GM21825 (cell line): ENCODE results near the gene ALDH3B2.
"Not testable (repeated sequence)": the region's sequence is repeated elsewhere in the genome, so short reads cannot be mapped to it uniquely, and the experiment has no call there.

Source experiments
- ATAC-seq: cut with Tn5 transposase; IDR thresholded peaks from one replicate; pipeline ENCODE4 v1.9.1; 2021; ENCODE audit warnings: mild to moderate bottlenecking, moderate library complexity; ENCODE audit not compliant: unreplicated experiment

The ALDH3B2 gene, protein sequence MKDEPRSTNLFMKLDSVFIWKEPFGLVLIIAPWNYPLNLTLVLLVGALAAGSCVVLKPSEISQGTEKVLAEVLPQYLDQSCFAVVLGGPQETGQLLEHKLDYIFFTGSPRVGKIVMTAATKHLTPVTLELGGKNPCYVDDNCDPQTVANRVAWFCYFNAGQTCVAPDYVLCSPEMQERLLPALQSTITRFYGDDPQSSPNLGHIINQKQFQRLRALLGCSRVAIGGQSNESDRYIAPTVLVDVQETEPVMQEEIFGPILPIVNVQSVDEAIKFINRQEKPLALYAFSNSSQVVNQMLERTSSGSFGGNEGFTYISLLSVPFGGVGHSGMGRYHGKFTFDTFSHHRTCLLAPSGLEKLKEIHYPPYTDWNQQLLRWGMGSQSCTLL

DNA sequence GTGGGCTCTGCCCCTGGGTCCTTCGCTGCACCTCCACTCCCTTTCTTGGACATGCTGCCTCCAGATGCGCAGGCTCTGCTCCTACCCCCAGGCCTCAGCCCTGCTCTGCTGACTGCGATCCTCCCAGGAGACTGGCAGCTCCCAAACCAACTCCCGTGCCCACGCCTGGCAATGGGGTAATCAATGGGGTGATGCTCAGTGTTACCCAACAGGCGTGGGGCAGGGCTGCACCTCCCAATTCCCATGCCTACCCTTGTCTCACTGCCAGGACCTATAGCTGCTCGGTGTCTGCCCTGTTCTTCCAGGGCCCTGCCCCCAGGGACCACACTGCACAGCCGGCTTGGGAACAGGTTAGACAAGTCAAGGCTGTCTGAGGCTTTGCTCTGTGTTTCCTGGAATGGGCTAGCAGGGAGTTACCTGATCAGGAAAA is at the start of gene ALDH3B2:
Gene ALDH3B2, minus strand, starts transcription at position 182 of the 430 bp plus-strand sequence. CDS start 7,688 bp downstream, outside the sequence.
- ATAC-seq = no peak

GRCh38 chr11:67723036-67723435 is 48.6 kb upstream of the ALDH3B2 start:
- ATAC-seq = not testable (repeated sequence)

DNA sequence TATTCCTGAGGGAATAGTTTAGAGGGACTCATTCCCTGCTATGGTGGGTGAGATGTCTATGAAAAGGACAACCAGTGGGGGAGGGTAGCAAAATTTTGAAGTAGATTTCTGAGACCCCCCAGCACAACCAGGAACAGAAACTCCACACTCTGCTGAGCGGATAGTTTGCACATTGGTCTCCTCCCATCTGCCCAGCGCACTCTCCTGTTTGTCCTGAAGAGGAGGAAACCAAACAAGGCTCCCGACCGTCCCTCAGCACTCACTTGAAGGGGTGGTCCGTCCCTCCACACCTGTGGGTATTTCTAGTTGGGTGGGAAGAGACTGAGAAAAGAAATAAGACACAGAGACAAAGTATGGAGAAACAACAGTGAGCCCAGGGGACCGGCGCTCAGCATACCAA is 41.8 kb upstream of the ALDH3B2 start:
- ATAC-seq = not testable (repeated sequence)

DNA sequence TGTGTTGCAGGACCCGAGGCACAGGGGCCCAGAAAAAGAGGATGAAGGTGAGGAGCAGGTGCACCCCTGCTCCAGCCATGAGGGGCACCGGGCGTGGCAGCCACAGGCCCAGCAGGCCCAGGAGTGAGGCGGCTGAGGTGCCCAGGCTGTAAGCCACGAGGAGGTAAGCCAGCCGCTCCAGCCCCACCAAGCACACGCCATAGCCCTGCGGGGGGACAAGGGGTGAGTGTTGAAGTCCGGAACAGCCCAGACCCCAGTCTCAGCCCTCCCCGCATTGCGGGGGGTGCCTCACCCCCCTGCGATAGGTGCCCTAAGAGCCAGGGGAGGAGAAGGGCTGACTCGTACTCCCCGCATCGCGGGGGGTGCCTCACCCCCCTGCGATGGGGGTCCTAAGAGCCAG is 41.4 kb upstream of the ALDH3B2 start:
- ATAC-seq = not testable (repeated sequence)

- not testable (repeated sequence) for ATAC-seq
Measured at GRCh38 chr11:67713892-67714509, 39.6 kb upstream of the ALDH3B2 start.

DNA sequence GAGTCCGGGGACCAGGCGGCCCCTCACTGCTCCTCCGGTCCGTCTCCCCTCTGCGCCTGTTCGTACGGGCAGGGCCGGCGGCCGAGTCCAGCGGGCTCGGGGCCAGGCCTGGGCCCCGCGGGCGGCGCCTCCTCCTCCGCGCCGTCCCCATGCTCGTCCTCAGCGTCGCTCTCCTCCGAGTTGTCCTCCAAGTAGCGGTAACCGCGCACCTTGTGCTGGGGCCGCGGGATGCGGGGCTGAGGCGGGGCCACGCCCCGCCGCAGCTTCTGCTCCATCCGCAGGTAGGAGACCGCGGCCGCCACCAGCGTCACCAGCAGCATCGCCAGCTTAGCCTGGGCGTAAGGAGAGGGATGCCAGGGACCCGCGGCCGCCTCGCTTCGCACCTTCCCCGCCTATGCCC is 37.3 kb upstream of the ALDH3B2 start:
- not testable (repeated sequence) for ATAC-seq

GRCh38 chr11:67711212-67711611 is 36.8 kb upstream of the ALDH3B2 start:
- ATAC-seq = not testable (repeated sequence)

DNA sequence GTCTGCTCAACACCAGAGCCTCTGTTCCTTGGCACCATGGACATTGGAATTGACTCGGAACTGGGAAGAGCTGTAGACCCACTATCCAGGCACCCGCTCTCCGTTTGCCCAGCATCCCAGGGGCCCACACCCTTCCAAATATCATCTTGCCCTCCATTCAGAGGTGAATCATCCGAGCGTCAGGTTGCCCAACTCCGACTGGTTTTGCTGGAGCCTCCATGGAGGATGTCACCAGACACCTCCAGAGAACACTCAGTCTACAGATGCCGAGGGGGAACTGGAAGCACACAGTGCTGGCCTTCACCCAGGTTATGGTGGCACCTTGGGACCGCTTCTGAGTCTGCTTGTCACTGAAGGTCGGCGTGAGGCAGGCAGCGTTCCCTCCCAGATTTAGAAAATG is 35.4 kb upstream of the ALDH3B2 start:
- not testable (repeated sequence) for ATAC-seq

- ATAC-seq = no peak
Measured at GRCh38 chr11:67705264-67705663, 30.8 kb upstream of the ALDH3B2 start.

- no peak for ATAC-seq
Measured at GRCh38 chr11:67704524-67704923, 30.1 kb upstream of the ALDH3B2 start.

DNA sequence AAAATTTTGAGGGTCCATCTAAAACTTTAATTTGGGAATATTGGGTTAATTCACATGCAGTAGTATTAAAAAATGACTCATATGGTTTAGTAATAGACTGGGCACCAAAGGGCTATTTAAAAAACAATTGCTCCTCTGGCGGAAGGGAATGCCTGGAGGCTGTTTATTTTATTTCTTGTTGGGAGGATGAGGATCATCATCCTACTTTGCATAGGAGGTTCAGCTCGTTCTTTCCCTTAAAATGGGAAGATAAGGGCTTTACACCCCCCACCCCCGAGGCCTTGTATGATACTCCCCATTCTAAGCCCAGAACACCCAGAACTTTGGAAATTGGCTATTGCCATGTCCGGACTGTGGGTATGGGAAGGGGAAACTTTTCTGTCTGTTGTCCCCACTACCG is 29.3 kb upstream of the ALDH3B2 start:
- ATAC-seq = not testable (repeated sequence)

GRCh38 chr11:67700548-67701262 is 26.3 kb upstream of the ALDH3B2 start:
- no peak for ATAC-seq

GRCh38 chr11:67700141-67700540 is 25.7 kb upstream of the ALDH3B2 start:
- no peak for ATAC-seq

DNA sequence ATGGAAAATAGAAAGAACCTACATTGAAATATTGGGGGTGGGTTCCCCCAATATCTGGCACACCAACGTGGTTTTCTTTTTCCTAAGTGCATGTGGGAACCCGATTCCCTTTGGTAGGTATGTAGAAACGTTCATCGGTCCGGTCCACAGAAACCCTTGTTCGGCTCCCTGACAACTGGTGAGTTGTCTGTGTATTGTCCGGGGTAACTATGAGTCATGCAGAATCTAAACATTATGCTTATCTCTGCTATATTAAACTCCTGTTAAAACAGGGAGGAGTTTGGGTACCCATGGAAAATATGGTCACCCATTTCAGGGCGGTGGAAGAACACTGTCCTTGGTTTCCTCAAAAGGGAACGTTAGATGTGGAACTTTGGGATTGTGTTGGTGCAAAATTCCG is 25.1 kb upstream of the ALDH3B2 start:
- no peak for ATAC-seq

DNA sequence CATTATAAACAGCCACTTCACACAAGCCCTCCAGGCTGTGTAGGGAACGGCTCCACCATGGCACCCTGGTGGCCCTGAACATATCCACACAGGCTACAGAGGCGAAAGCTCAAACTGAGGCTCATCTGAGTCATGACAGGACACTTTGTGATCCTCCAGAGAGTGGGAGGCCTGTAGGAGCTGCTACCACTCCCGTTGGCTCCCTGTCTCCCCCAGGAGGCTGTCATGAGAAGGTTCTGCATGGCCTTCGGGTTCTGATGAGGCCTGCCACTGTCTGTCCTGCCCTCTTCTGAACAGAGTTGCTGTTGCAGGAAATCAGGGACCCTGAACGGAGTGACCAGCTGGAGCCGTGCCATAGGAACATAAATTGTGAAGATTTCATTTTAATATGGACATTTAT is 23.8 kb upstream of the ALDH3B2 start:
- no peak for ATAC-seq

DNA sequence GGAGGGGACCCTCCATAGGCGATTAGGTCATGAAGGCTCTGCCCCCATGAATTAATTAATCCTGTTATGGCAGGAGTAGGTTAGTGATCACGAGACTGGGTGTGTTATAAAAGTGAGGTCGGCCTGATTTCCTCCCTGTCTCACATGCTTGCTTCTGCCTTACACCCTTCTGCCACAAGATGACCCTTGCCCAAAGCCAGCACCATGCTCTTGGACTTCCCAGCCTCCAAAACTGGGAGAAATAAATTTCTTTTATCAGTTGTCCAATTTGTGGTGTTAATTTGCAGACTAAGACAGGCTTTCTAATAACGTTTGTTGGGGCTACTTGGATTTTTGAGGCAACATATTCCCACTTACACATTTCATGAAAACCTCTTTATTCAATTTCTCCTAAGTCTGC is 23.4 kb upstream of the ALDH3B2 start:
- no peak for ATAC-seq

- ATAC-seq = no peak
Measured at GRCh38 chr11:67696998-67697397, 22.6 kb upstream of the ALDH3B2 start.

DNA sequence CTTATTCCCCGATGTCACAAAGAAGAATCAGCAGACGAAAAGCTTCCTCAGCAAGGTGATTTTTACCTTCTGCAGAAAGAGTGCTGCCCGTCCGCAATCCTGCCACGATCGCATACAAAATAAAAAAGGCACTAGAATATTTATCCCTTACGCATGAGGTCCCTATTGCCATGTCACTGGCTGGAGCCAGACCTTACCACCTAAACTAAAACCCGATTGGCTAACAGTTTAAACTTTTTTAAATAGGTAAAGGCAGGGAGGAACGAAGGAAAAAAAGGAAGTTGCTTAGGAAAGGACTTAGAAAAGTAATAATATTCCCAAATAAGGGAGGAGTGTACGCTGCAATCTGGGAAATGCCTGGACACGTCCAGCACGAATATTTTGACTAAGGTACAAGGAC is 21.2 kb upstream of the ALDH3B2 start:
- no peak for ATAC-seq

GRCh38 chr11:67694875-67695555 is 20.6 kb upstream of the ALDH3B2 start:
- no peak for ATAC-seq

GRCh38 chr11:67691149-67691548 is 16.7 kb upstream of the ALDH3B2 start:
- ATAC-seq = no peak

DNA sequence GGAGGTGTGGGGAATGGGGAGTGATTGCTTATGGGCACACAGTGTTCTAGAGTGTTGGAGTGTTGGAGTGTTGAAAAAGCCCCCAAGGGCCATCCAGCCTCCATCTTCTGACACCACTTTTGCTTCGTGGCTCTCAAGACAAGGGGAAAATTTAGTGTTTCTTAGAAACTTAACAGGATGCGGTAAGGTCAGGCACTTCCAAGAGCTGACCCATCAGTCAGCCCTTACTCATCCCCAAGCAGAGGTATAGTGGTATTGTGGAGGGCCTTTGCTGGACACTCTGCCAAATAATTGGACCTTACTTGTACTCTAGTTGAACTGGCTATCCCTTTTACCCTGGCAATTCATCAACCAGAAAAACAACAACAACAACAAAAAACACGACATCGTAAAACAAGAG is 14.8 kb upstream of the ALDH3B2 start:
- ATAC-seq = no peak
